Neuronal stem cell (in vitro differentiated cells): ENCODE results near the gene ERC1.
"Not testable (repeated sequence)": the region's sequence is repeated elsewhere in the genome, so short reads cannot be mapped to it uniquely, and the experiment has no call there.

Experiments
- DNase-seq: peaks from one replicate; pipeline ENCODE4 v3.0.0-alpha.2; 2013; ENCODE audit warnings: low spot score
- H2AFZ ChIP-seq: one replicate; pipeline ENCODE4 v1.6.1; 2013; ENCODE audit warnings: mild to moderate bottlenecking, low read length, inconsistent platforms
- H2AK5ac ChIP-seq: 2 replicates; pipeline ENCODE4 v1.6.1; 2013; ENCODE audit warnings: low read depth, mild to moderate bottlenecking, inconsistent platforms, low read length, moderate library complexity, mixed read lengths
- H2BK120ac ChIP-seq: 2 replicates; pipeline ENCODE4 v1.6.1; 2013; ENCODE audit warnings: low read depth, mild to moderate bottlenecking, inconsistent platforms, low read length, moderate library complexity, mixed read lengths
- H2BK12ac ChIP-seq: one replicate; pipeline ENCODE4 v1.6.1; 2013; ENCODE audit warnings: low read length, inconsistent platforms
- H2BK15ac ChIP-seq: 2 replicates; pipeline ENCODE4 v1.6.1; 2013; ENCODE audit warnings: mild to moderate bottlenecking, low read length, inconsistent platforms, mixed read lengths
- H2BK5ac ChIP-seq: one replicate; pipeline ENCODE4 v1.6.1; 2013; ENCODE audit warnings: inconsistent platforms, mild to moderate bottlenecking, low read length, moderate library complexity
- H3K14ac ChIP-seq: one replicate; pipeline ENCODE4 v1.6.1; 2013; ENCODE audit warnings: low read length, inconsistent platforms
- H3K18ac ChIP-seq: 2 replicates; pipeline ENCODE4 v1.6.1; 2013; ENCODE audit warnings: low read length, inconsistent platforms
- H3K23ac ChIP-seq: 2 replicates; pipeline ENCODE4 v1.6.1; 2013; ENCODE audit warnings: low read depth, mild to moderate bottlenecking, mixed read lengths, low read length, inconsistent platforms; ENCODE audit not compliant: poor library complexity
- H3K27ac ChIP-seq: replicated peaks from 3 replicates; pipeline ENCODE4 v1.5.1; 2013; ENCODE audit warnings: low read length, inconsistent platforms
- H3K27me3 ChIP-seq, 3 experiments: 2 replicates each; pipeline ENCODE4 v1.6.1; 2013; ENCODE audit warnings: low read length in 3 of 3, mild to moderate bottlenecking in 2 of 3, inconsistent platforms in 1 of 3, low read depth in 1 of 3, mixed read lengths in 1 of 3, moderate library complexity in 1 of 3; ENCODE audit not compliant: control insufficient read depth in 3 of 3, insufficient read depth in 3 of 3
- H3K36me3 ChIP-seq, 2 donors: replicated peaks in 1 of 2; 2 replicates each; pipeline ENCODE4 v1.6.1; 2013; ENCODE audit warnings: low read length in 2 of 2; ENCODE audit not compliant: control insufficient read depth in 2 of 2, insufficient read depth in 2 of 2
- H3K4ac ChIP-seq: 2 replicates; pipeline ENCODE4 v1.6.1; 2013; ENCODE audit warnings: inconsistent platforms, mild to moderate bottlenecking, low read length, moderate library complexity
- H3K4me1 ChIP-seq, 2 donors: 1 replicate in 1 of 2; 2 replicates in 1 of 2; pipeline ENCODE4 v1.6.1; 2013; ENCODE audit warnings: low read length in 2 of 2, low read depth in 1 of 2; ENCODE audit not compliant: control insufficient read depth in 2 of 2, insufficient read depth in 1 of 2
- H3K4me2 ChIP-seq: one replicate; pipeline ENCODE4 v1.6.1; 2013; ENCODE audit warnings: mild to moderate bottlenecking, low read length, inconsistent platforms; ENCODE audit not compliant: insufficient read depth, poor library complexity, severe bottlenecking
- H3K4me3 ChIP-seq, 2 donors: 2 replicates each; pipeline ENCODE4 v1.5.1; 2013; ENCODE audit warnings: low read length in 2 of 2, mild to moderate bottlenecking in 2 of 2, inconsistent platforms in 1 of 2, moderate library complexity in 1 of 2
- H3K79me1 ChIP-seq: one replicate; pipeline ENCODE4 v1.6.1; 2013; ENCODE audit warnings: low read depth, mild to moderate bottlenecking, inconsistent platforms, low read length, moderate library complexity
- H3K9ac ChIP-seq: one replicate; pipeline ENCODE4 v1.6.1; 2013; ENCODE audit warnings: mild to moderate bottlenecking, low read depth, low read length, inconsistent platforms; ENCODE audit not compliant: poor library complexity
- H3K9me3 ChIP-seq, 2 donors: replicated peaks in 1 of 2; 2 replicates each; pipeline versions ENCODE3 to v1.6.1; 2013; ENCODE audit warnings: low read length in 2 of 2, mild to moderate bottlenecking in 2 of 2, inconsistent platforms in 1 of 2, low read depth in 1 of 2, mixed read lengths in 1 of 2, moderate library complexity in 1 of 2; ENCODE audit not compliant: control insufficient read depth in 2 of 2, insufficient read depth in 1 of 2
- H4K8ac ChIP-seq: one replicate; pipeline ENCODE4 v1.6.1; 2013; ENCODE audit warnings: low read depth, mild to moderate bottlenecking, inconsistent platforms, low read length, moderate library complexity
- H4K91ac ChIP-seq: one replicate; pipeline ENCODE4 v1.6.1; 2013; ENCODE audit warnings: low read length, low read depth, mild to moderate bottlenecking, inconsistent platforms; ENCODE audit not compliant: poor library complexity
- WGBS, 2 donors: extraction: QIAGEN DNeasy Blood & Tissue Kit; methylation state at CpG; one replicate each; pipeline ENCODE4 v1.1.7; 2013; ENCODE audit warnings: missing lambda C conversion rate in 2 of 2, mixed read lengths in 1 of 2; ENCODE audit not compliant: insufficient read length in 2 of 2, insufficient replicate concordance in 1 of 2; ENCODE audit errors: extremely low coverage in 2 of 2; 5-methylcytosine and 5-hydroxymethylcytosine counted together

The ERC1 gene

DNA sequence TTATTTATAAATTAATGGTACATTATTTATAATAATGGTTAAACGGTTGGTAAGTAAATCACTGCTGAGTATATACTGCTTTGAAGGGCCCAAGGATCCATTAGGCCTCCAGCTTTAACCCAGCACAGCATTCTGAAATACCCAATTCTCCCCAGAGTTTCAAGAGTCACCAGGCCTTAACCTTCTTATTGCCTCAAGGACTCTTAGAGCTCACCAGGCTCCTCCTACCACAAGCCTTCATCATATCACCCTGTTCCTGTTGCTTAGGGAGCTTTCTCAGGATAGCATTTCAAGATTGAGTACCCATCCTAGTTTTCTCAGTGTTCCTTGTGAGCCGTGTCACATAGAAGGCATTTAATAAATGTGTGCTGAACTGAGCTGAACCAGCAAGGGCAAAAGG is 360.9 kb downstream of the ERC1 start:
- no peak overlapping the region for H2BK12ac ChIP-seq
- no peak overlapping the region for H2AFZ ChIP-seq
- H3K4me3 ChIP-seq, result no peak overlapping the region
- no peak overlapping the region for H2BK15ac ChIP-seq
- no peak overlapping the region for H3K9ac ChIP-seq
- H4K8ac ChIP-seq, result no peak overlapping the region
- no peak overlapping the region for H3K18ac ChIP-seq
- H3K23ac ChIP-seq, result no peak overlapping the region
- no peak overlapping the region for H3K14ac ChIP-seq
- H4K91ac ChIP-seq, result no peak overlapping the region
- H3K4me1 ChIP-seq, result peaks cover 6 to 8% of the 10 kb centered on the region in 2 donors
- no CpG with 5 or more reads among the region's 2 CpGs for WGBS, 2 donors
- H3K36me3 ChIP-seq, result no peaks in the 10 kb centered on the region
- H2AK5ac ChIP-seq, result no peak overlapping the region
- H3K27ac ChIP-seq, result no peak overlapping the region
- no peak overlapping the region for H3K4ac ChIP-seq
- H2BK5ac ChIP-seq, result no peak overlapping the region
- no peak overlapping the region for H2BK120ac ChIP-seq
- no peaks in the 10 kb centered on the region for H3K79me1 ChIP-seq
- no peak for DNase-seq
- H3K27me3 ChIP-seq, result no peaks in the 10 kb centered on the region
- H3K4me2 ChIP-seq, result no peak overlapping the region
- no peaks in the 10 kb centered on the region for H3K9me3 ChIP-seq

DNA sequence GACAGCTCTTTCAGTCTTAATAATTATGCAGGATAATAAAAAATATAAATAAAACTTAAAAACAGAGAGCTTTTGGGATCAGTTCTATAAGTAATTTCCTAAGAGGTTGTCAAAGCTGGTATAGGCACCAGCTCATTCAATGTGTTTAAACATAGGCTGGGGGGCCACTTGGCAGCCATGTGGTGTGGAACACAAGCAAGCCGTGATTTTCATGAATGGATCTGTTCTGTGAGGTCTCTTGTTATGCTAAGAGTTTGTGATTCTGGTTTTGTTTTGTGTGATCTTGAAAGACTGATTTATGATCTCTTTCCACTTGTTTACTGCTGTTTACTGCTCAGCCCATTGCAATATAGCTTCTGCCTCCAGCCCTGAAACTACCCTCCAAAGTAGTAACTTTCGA is 362.4 kb downstream of the ERC1 start:
- H3K4me2 ChIP-seq, result no peak overlapping the region
- H3K9ac ChIP-seq, result no peak overlapping the region
- no peak overlapping the region for H2BK120ac ChIP-seq
- no peaks in the 10 kb centered on the region for H3K79me1 ChIP-seq
- H3K18ac ChIP-seq, result no peak overlapping the region
- no peaks in the 10 kb centered on the region for H3K36me3 ChIP-seq
- no peak overlapping the region for H3K4ac ChIP-seq
- no peaks in the 10 kb centered on the region for H3K9me3 ChIP-seq
- no peaks in the 10 kb centered on the region for H3K27me3 ChIP-seq
- H4K8ac ChIP-seq, result no peak overlapping the region
- DNase-seq, result no peak
- H2BK5ac ChIP-seq, result no peak overlapping the region
- H3K14ac ChIP-seq, result no peak overlapping the region
- no peak overlapping the region for H2BK15ac ChIP-seq
- H3K27ac ChIP-seq, result no peak overlapping the region
- H4K91ac ChIP-seq, result no peak overlapping the region
- H2AFZ ChIP-seq, result no peak overlapping the region
- no peak overlapping the region for H2AK5ac ChIP-seq
- no peak overlapping the region for H3K23ac ChIP-seq
- no CpG with 5 or more reads among the region's 2 CpGs for WGBS, 2 donors
- peaks cover 8 to 13% of the 10 kb centered on the region in 2 donors for H3K4me1 ChIP-seq
- H2BK12ac ChIP-seq, result no peak overlapping the region
- H3K4me3 ChIP-seq, result no peak overlapping the region

DNA sequence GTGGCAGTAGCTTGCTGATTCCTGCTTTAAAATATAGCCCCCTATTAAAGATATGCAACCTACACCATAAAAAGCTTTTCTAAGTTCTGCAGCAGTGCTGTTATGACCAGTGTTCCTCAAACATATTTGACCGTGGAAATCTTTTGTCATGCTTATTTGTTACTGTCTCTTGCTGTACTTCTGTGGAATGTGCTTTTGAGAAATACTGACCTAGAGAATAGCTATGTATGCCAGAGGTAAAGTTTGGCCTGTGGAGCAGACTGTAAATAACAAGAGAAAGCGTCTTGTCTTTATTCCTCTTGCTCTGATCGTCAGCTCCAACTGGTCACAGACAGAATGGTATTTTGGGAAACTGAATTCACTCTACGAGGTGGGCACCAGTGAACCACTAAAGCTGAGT is 364.4 kb downstream of the ERC1 start:
- H4K8ac ChIP-seq, result no peak overlapping the region
- no peak overlapping the region for H2AFZ ChIP-seq
- no peak overlapping the region for H3K27ac ChIP-seq
- H2BK12ac ChIP-seq, result no peak overlapping the region
- H3K4me1 ChIP-seq, result peaks cover 5 to 6% of the 10 kb centered on the region in 2 donors
- H4K91ac ChIP-seq, result no peak overlapping the region
- no peaks in the 10 kb centered on the region for H3K9me3 ChIP-seq
- no peaks in the 10 kb centered on the region for H3K79me1 ChIP-seq
- H3K14ac ChIP-seq, result no peak overlapping the region
- H2BK15ac ChIP-seq, result no peak overlapping the region
- no peak overlapping the region for H3K4me3 ChIP-seq
- H3K23ac ChIP-seq, result no peak overlapping the region
- no peaks in the 10 kb centered on the region for H3K27me3 ChIP-seq
- no peak for DNase-seq
- no peak overlapping the region for H3K9ac ChIP-seq
- H2BK5ac ChIP-seq, result no peak overlapping the region
- H3K36me3 ChIP-seq, result no peaks in the 10 kb centered on the region
- no peak overlapping the region for H2BK120ac ChIP-seq
- no peak overlapping the region for H3K4me2 ChIP-seq
- no peak overlapping the region for H3K18ac ChIP-seq
- no CpG with 5 or more reads among the region's 4 CpGs for WGBS, 2 donors
- H3K4ac ChIP-seq, result no peak overlapping the region
- H2AK5ac ChIP-seq, result no peak overlapping the region

DNA sequence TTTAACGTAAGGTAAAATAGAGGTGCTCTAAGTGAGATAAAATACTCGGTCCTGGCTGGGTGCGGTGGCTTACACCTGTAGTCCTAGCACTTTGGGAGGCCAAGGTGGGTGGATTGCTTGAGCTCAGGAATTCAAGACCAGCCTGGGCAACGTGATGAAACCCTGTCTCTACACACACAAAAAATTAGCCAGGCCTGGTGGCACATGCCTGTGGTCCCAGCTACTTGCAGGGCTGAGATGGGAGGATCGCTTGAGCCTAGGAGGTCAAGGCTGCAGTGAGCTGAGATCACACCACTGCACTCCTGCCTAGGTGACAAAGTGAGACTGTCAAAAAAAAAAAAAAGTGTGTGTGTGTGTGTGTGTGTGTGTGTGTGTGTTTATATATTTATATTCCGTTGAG is 364.8 kb downstream of the ERC1 start:
- not testable (repeated sequence) for H2AK5ac ChIP-seq, H3K4me1 ChIP-seq, H2BK15ac ChIP-seq, H3K27me3 ChIP-seq, DNase-seq, H3K14ac ChIP-seq, H3K4ac ChIP-seq, H3K4me2 ChIP-seq, H3K36me3 ChIP-seq, H3K27ac ChIP-seq, H4K8ac ChIP-seq, H3K18ac ChIP-seq, H4K91ac ChIP-seq, H3K23ac ChIP-seq, H2AFZ ChIP-seq, H3K9ac ChIP-seq, H2BK120ac ChIP-seq, H2BK5ac ChIP-seq, H2BK12ac ChIP-seq, H3K4me3 ChIP-seq, H3K79me1 ChIP-seq, H3K9me3 ChIP-seq
- WGBS, 2 donors, result no CpG with 5 or more reads among the region's 6 CpGs
